ENCODE measurements around the gene NFKB1. TPM values are rescaled to one million over a fixed set of nuclear protein-coding genes. Genes with fewer than 3 reads are reported as not detected.

Gene NFKB1
- total RNA-seq, 4 donors from 2014 or later: 20.0 to 27.2 (median 22.7) TPM

DNA sequence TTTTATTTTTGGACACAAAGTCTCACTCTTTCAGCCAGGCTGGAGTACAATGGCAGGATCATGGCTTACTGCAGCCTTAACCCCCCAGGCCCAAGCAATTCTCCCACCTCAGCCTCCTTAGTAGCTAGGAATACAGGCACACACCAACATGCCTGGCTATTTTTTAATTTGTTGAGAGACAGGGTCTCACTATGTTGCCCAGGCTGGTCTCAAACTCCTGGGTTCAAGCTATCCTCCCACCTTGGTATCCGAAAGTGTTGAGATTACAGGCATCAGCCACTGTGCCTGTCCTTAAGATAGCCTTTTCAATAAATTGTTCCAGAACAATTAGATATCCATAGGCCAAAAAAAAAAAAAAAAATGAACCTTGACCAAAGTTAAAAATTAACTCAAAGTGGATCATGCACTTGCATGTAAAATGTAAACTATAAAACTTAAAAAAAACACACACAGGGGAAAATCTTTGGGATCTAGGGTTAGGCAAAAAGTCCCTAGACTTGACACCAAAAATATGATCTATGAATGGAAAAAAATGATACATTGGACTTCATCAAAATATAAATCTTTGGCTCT lies 28.6 kb upstream of the NFKB1 start:
- TF ChIP-seq, protein P1, sequence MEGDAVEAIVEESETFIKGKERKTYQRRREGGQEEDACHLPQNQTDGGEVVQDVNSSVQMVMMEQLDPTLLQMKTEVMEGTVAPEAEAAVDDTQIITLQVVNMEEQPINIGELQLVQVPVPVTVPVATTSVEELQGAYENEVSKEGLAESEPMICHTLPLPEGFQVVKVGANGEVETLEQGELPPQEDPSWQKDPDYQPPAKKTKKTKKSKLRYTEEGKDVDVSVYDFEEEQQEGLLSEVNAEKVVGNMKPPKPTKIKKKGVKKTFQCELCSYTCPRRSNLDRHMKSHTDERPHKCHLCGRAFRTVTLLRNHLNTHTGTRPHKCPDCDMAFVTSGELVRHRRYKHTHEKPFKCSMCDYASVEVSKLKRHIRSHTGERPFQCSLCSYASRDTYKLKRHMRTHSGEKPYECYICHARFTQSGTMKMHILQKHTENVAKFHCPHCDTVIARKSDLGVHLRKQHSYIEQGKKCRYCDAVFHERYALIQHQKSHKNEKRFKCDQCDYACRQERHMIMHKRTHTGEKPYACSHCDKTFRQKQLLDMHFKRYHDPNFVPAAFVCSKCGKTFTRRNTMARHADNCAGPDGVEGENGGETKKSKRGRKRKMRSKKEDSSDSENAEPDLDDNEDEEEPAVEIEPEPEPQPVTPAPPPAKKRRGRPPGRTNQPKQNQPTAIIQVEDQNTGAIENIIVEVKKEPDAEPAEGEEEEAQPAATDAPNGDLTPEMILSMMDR (IDR thresholded peaks at IDR 0.05 in 4 of 5, conservative IDR thresholded peaks at IDR 0.05 in 1 of 5): no peak
- no peak for TF ChIP-seq POLR2A (IDR thresholded peaks at IDR 0.05)
- intact Hi-C loops (cut with DNase I; ENCODE audit: low total_unique reads) (no loop called here), in situ Hi-C loops (cut with MboI; ENCODE audit: low sequenced_read_pairs in 4 of 4) (no loop called here)
- Histone ChIP-seq H3K4me3 (no peak overlapping the region), H3K27me3 (no peaks in the 10 kb centered on the region), H3K9me3 (no peaks in the 10 kb centered on the region), H3K36me3 (no peaks in the 10 kb centered on the region), H3K27ac (no peak overlapping the region), H3K4me1 (no peaks in the 10 kb centered on the region)
- DNase-seq (no peak), ATAC-seq (no peak)

DNA sequence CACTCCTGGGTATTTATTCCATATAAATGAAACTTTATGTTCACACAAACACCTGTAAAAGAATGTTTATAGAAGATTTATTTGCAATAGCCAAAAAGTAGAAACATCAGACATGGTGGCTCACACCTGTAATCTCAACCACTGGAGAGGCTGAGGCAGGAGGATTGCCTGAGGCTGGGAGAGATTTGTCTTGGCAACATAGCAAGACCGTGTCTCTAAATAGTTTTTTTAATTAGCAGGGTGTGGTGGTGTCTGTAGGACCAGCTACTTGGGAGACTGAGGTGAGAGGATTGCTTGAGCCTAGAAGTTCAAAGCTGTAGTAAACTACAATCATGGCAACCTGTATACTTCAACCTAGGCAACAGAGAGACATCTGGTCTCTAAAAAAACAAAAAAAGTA lies 27.7 kb upstream of the NFKB1 start:
- no peaks in the 10 kb centered on the region for H3K9me3 ChIP-seq
- intact Hi-C loops (cut with DNase I; ENCODE audit: low total_unique reads): no loop called here
- H3K36me3 ChIP-seq: no peaks in the 10 kb centered on the region
- no peak overlapping the region for H3K4me3 ChIP-seq
- TF ChIP-seq, protein P1 (IDR thresholded peaks at IDR 0.05 in 4 of 5, conservative IDR thresholded peaks at IDR 0.05 in 1 of 5): no peak
- TF ChIP-seq POLR2A (IDR thresholded peaks at IDR 0.05): no peak
- ATAC-seq (no peak), DNase-seq (no peak)
- no peak overlapping the region for H3K27ac ChIP-seq
- in situ Hi-C loops (cut with MboI; ENCODE audit: low sequenced_read_pairs in 4 of 4): no loop called here
- no peaks in the 10 kb centered on the region for H3K27me3 ChIP-seq
- H3K4me1 ChIP-seq: no peaks in the 10 kb centered on the region

- TF ChIP-seq POLR2A (IDR thresholded peaks at IDR 0.05): no peak
- TF ChIP-seq, protein P1 (IDR thresholded peaks at IDR 0.05 in 4 of 5, conservative IDR thresholded peaks at IDR 0.05 in 1 of 5): no peak
- intact Hi-C loops (cut with DNase I; ENCODE audit: low total_unique reads) (no loop called here), in situ Hi-C loops (cut with MboI; ENCODE audit: low sequenced_read_pairs in 4 of 4) (no loop called here)
- H3K27me3 ChIP-seq: no peaks in the 10 kb centered on the region
- H3K4me1 ChIP-seq: no peaks in the 10 kb centered on the region
- DNase-seq (no peak), ATAC-seq (no peak)
- H3K27ac ChIP-seq: no peak overlapping the region
- H3K36me3 ChIP-seq: no peaks in the 10 kb centered on the region
- no peak overlapping the region for H3K4me3 ChIP-seq
- no peaks in the 10 kb centered on the region for H3K9me3 ChIP-seq
Measured at GRCh38 chr4:102474736-102475504, 26.2 kb upstream of the NFKB1 start.

DNA sequence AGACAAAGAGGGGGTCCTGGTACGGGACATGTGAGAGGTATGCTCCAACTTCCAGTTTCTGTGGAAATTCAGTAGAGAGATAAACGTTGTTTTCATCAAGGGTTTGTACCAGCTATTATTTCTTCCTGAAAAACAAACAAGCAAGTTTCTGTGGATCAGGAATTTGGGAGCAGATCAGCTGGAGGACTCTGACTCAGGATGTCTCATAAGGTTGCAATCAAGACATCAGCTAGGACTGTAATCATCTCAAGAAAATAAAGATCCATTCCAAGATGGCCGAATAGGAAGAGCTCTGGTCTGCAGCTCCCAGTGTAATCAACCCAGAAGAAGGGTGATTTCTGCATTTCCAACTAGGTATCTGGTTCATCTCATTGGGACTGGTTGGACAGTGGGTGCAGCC lies 23.5 kb upstream of the NFKB1 start:
- TF ChIP-seq, protein P1 (IDR thresholded peaks at IDR 0.05 in 4 of 5, conservative IDR thresholded peaks at IDR 0.05 in 1 of 5): no peak
- no peak for TF ChIP-seq POLR2A (IDR thresholded peaks at IDR 0.05)
- Histone ChIP-seq H3K4me1 (no peaks in the 10 kb centered on the region), H3K9me3 (no peaks in the 10 kb centered on the region), H3K27ac (no peak overlapping the region), H3K27me3 (no peaks in the 10 kb centered on the region), H3K4me3 (no peak overlapping the region), H3K36me3 (no peaks in the 10 kb centered on the region)
- no peak for ATAC-seq
- intact Hi-C loops (cut with DNase I; ENCODE audit: low total_unique reads) (no loop called here), in situ Hi-C loops (cut with MboI; ENCODE audit: low sequenced_read_pairs in 4 of 4) (no loop called here)
- DNase-seq: no peak
